Lung (tissue), 12 donors: ENCODE data around the gene SSNA1. TPM values are rescaled to one million over a fixed set of nuclear protein-coding genes. Genes with fewer than 3 reads are reported as not detected.

Source experiments
- ATAC-seq: fragments of 200-7000 bp; cut with Tn5 transposase; one replicate; pipeline ENCODE4 v1.9.1; 2020; ENCODE audit warnings: moderate number of reproducible peaks; ENCODE audit not compliant: insufficient read depth, low FRiP score
- DNase-seq, 3 donors: peaks; one replicate each; pipeline ENCODE4 v3.0.0-alpha.2; 2013 to 2017
- H3K27ac ChIP-seq, 2 donors: one replicate each; pipeline ENCODE4 v1.5.1; 2013; ENCODE audit warnings: mild to moderate bottlenecking in 2 of 2, moderate library complexity in 2 of 2, control low read depth in 1 of 2, inconsistent platforms in 1 of 2, low read depth in 1 of 2, low read length in 1 of 2
- H3K27me3 ChIP-seq, 3 donors: one replicate each; pipeline ENCODE4 v1.5.1; 2013; ENCODE audit warnings: low read length in 2 of 3; ENCODE audit not compliant: control insufficient read depth in 3 of 3, insufficient read depth in 3 of 3
- H3K36me3 ChIP-seq, 4 donors: one replicate each; pipeline ENCODE4 v1.5.1; 2013; ENCODE audit warnings: low read length in 4 of 4, mild to moderate bottlenecking in 1 of 4, moderate library complexity in 1 of 4; ENCODE audit not compliant: control insufficient read depth in 4 of 4, insufficient read depth in 4 of 4
- H3K4me1 ChIP-seq, 5 donors: one replicate each; pipeline ENCODE4 v1.5.1; 2013; ENCODE audit warnings: low read length in 5 of 5, mild to moderate bottlenecking in 2 of 5, moderate library complexity in 1 of 5; ENCODE audit not compliant: control insufficient read depth in 5 of 5, insufficient read depth in 5 of 5
- H3K4me3 ChIP-seq: one replicate; pipeline ENCODE4 v1.5.1; 2013; ENCODE audit warnings: mild to moderate bottlenecking, control low read depth, moderate library complexity
- H3K9ac ChIP-seq, 2 donors: one replicate each; pipeline ENCODE4 v1.5.1; 2013; ENCODE audit warnings: low read length in 2 of 2, control low read depth in 1 of 2; ENCODE audit not compliant: insufficient read depth in 1 of 2
- H3K9me3 ChIP-seq, 4 donors: one replicate each; pipeline ENCODE4 v1.5.1; 2013; ENCODE audit warnings: low read length in 3 of 4, mild to moderate bottlenecking in 1 of 4, moderate library complexity in 1 of 4; ENCODE audit not compliant: control insufficient read depth in 4 of 4, insufficient read depth in 3 of 4
- WGBS, 2 donors: extraction: QIAGEN DNeasy Blood & Tissue Kit; methylation state at CpG; one replicate each; pipeline ENCODE4 v1.1.7; 2013; 5-methylcytosine and 5-hydroxymethylcytosine counted together
- polyA plus RNA-seq, 2 donors: library from polyadenylated mRNA; stranded (reverse); fragments of 200-250 nt; gene quantifications; one replicate each; pipeline ENCODE4 v1.2.1, GENCODE V29; 2013
- total RNA-seq, 2 donors: library from RNA; depleted of rRNA in 1 of 2; stranded (reverse); fragments of >200 nt in 1 of 2; gene quantifications; one replicate each; pipeline ENCODE4 v1.2.1, GENCODE V29; 2014 to 2021
- TF ChIP-seq, protein P1 (sequence below): IDR thresholded peaks from 2 replicates; pipeline ENCODE4 v1.5.1; 2012; ENCODE audit warnings: mild to moderate bottlenecking; ENCODE audit errors: control extremely low read depth, extremely low read depth
- donor health status: control.
- donor health status: control.
- donor health status: Bipolar disorder and iron deficiency.
- donor health status: healthy.
- donor health status: DM: yes; HTN: yes; CAD: no.

Gene SSNA1
- total and polyA plus RNA-seq, 4 donors = 40.8 to 144 (median 101) TPM

- Histone ChIP-seq H3K4me3 (no peak overlapping the region), H3K4me1 (peaks cover 0 to 8% (median 0%) of the 10 kb centered on the region in 5 donors), H3K36me3 (no peaks in the 10 kb centered on the region), H3K27me3 (peaks cover 12 to 67% (median 29%) of the 10 kb centered on the region in 3 donors), H3K9me3 (no peaks in the 10 kb centered on the region), H3K9ac (no peak overlapping the region), H3K27ac (no peak overlapping the region)
- no peak for DNase-seq
- 82 to 85% methylated on average over 21 to 22 of the region's 22 CpGs for WGBS, 2 donors
- ATAC-seq = no peak
- TF ChIP-seq, protein P1, sequence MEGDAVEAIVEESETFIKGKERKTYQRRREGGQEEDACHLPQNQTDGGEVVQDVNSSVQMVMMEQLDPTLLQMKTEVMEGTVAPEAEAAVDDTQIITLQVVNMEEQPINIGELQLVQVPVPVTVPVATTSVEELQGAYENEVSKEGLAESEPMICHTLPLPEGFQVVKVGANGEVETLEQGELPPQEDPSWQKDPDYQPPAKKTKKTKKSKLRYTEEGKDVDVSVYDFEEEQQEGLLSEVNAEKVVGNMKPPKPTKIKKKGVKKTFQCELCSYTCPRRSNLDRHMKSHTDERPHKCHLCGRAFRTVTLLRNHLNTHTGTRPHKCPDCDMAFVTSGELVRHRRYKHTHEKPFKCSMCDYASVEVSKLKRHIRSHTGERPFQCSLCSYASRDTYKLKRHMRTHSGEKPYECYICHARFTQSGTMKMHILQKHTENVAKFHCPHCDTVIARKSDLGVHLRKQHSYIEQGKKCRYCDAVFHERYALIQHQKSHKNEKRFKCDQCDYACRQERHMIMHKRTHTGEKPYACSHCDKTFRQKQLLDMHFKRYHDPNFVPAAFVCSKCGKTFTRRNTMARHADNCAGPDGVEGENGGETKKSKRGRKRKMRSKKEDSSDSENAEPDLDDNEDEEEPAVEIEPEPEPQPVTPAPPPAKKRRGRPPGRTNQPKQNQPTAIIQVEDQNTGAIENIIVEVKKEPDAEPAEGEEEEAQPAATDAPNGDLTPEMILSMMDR = no peak
These were observed 24.7 kb upstream of the SSNA1 start for GRCh38 chr9:137163805-137164204.

DNA sequence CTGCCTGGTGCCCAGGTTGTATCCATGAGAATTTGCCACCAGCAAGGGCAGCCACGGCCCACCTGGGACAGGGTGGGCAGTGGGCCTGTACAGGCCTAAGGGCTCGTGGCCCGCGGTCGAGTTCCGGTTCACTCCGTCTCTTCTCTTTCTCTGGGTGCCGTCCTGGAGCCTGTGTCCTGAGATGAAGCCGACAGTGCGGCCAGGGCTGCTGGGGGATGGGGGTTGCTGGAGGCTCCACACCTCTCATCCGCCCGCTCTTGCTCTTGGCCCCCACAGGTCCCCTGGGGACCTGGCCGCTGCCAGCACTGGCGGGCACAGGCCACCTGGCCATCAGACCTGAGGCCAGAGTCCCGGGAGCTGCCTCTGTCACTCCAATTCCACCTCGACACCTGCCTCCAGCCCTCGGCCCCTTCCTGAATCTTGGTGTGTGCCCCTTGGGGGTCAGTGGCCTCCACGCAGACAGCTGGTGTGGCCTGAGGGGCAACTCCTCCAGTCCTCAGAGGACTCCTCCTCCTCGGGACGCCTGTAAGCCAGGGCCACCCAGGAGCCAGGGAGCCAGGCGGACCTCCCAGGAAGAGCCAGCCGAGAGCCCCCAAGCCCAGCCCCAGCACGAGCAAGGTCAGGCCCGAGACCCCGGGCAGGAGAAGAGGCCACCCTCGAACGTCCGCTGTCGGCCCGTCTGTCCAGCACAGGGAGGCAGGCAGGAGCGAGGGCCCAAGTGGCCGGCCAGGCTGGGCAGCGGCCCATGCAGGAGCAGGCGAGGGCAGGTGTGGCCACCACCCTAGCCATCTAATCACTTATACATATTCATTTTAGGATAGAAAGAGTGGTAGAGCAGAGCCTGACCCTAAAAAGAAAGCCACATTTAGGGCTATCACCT, 23.9 kb upstream of the SSNA1 start:
- no peaks in the 10 kb centered on the region for H3K9me3 ChIP-seq
- H3K36me3 ChIP-seq = no peaks in the 10 kb centered on the region
- no peak for ATAC-seq
- no peak overlapping the region for H3K9ac ChIP-seq
- 63 to 81% methylated on average over 32 to 34 of the region's 34 CpGs for WGBS, 2 donors
- TF ChIP-seq, protein P1 = no peak
- peaks cover 0 to 16% (median 0%) of the 10 kb centered on the region in 5 donors for H3K4me1 ChIP-seq
- H3K27me3 ChIP-seq = peaks cover 12 to 59% (median 25%) of the 10 kb centered on the region in 3 donors
- H3K4me3 ChIP-seq = no peak overlapping the region
- no peak for DNase-seq
- no peak overlapping the region for H3K27ac ChIP-seq

GRCh38 chr9:137165250-137165836, 23.1 kb upstream of the SSNA1 start:
- TF ChIP-seq, protein P1 = no peak
- DNase-seq = no peak
- H3K4me1 ChIP-seq = peaks cover 0 to 18% (median 0%) of the 10 kb centered on the region in 5 donors
- H3K9me3 ChIP-seq = no peaks in the 10 kb centered on the region
- H3K27ac ChIP-seq = no peak overlapping the region
- no peaks in the 10 kb centered on the region for H3K36me3 ChIP-seq
- 77 to 86% methylated on average over 30 to 32 of the region's 32 CpGs for whole genome bisulfite sequencing, 2 donors
- no peak for ATAC-seq
- H3K9ac ChIP-seq = no peak overlapping the region
- H3K4me3 ChIP-seq = no peak overlapping the region
- H3K27me3 ChIP-seq = peaks cover 9 to 55% (median 26%) of the 10 kb centered on the region in 3 donors
